HEK293 (cell line): ENCODE measurements around the gene AGRN.

ENCODE experiments used
- CTCF ChIA-PET: fragments of 350-600 bp; formaldehyde crosslinking; extraction: SDS; loops from one replicate; lab custom pipeline; 2021; ENCODE audit warnings: antibody characterized with exemption; lab: Yijun Ruan, JAX
- POLR2A ChIA-PET: fragments of 300-600 bp; formaldehyde crosslinking; extraction: SDS; loops from one replicate; lab custom pipeline; 2020; ENCODE audit warnings: antibody characterized with exemption, inconsistent platforms; lab: Yijun Ruan, JAX
- H3K27ac ChIP-seq: fragments of 200-500 bp; sonication (Bioruptor generic); 2 replicates; pipeline ENCODE4 v1.5.1; 2014; ENCODE audit warnings: low read depth, low read length, control low read depth, inconsistent platforms; ENCODE audit errors: extremely low read depth
- H3K36me3 ChIP-seq, 2 experiments: fragments of 200-500 bp in 1 of 2; sonication (Bioruptor generic) in 1 of 2; 1 replicate in 1 of 2; 2 replicates in 1 of 2; pipeline ENCODE4 v1.5.1; 2014 to 2017; ENCODE audit warnings: inconsistent platforms in 2 of 2, low read length in 2 of 2; ENCODE audit not compliant: control insufficient read depth in 2 of 2, insufficient read depth in 1 of 2
- H3K4me1 ChIP-seq: fragments of 200-500 bp; sonication (Bioruptor generic); 2 replicates; pipeline ENCODE4 v1.5.1; 2014; ENCODE audit warnings: mild to moderate bottlenecking, low read length, inconsistent platforms; ENCODE audit not compliant: control insufficient read depth, insufficient read depth
- H3K4me3 ChIP-seq: 2 replicates; pipeline ENCODE4 v1.5.1; 2011; ENCODE audit warnings: low read depth, mild to moderate bottlenecking, control low read depth, low read length, moderate library complexity
- H3K9me3 ChIP-seq: fragments of 200-500 bp; sonication (Bioruptor generic); 2 replicates; pipeline ENCODE4 v1.5.1; 2014; ENCODE audit warnings: low read depth, low read length, inconsistent platforms; ENCODE audit not compliant: control insufficient read depth, insufficient read depth
- EGR2 ChIP-seq: fragments of 450-650 bp; formaldehyde crosslinking; IDR thresholded peaks from 2 replicates; pipeline ENCODE4 v1.5.1; 2016; ENCODE audit warnings: low read depth, missing biosample characterization, missing genetic modification characterization
- GLI4 ChIP-seq: fragments of 450-650 bp; formaldehyde crosslinking; IDR thresholded peaks from 2 replicates; pipeline ENCODE4 v1.5.1; 2016; ENCODE audit warnings: missing biosample characterization, missing genetic modification characterization
- GLIS2 ChIP-seq: fragments of 450-650 bp; formaldehyde crosslinking; IDR thresholded peaks from 2 replicates; pipeline ENCODE4 v1.5.1; 2016; ENCODE audit warnings: missing biosample characterization, missing genetic modification characterization
- HOXC10 ChIP-seq: sonication (generic); formaldehyde crosslinking; IDR thresholded peaks from 2 replicates; pipeline ENCODE4 v1.8.1; 2023; ENCODE audit warnings: mild to moderate bottlenecking, missing genetic modification reagents
- ZBTB21 ChIP-seq: fragments of 450-650 bp; formaldehyde crosslinking; IDR thresholded peaks from 2 replicates; pipeline ENCODE4 v1.5.1; 2017; ENCODE audit warnings: missing biosample characterization, missing genetic modification characterization
- ZFHX2 ChIP-seq: fragments of 450-650 bp; formaldehyde crosslinking; conservative IDR thresholded peaks from 2 replicates; pipeline ENCODE4 v1.5.1; 2016; ENCODE audit warnings: missing biosample characterization, missing genetic modification characterization
- ZNF155 ChIP-seq: fragments of 450-650 bp; formaldehyde crosslinking; IDR thresholded peaks from 2 replicates; pipeline ENCODE4 v1.5.1; 2016; ENCODE audit warnings: missing biosample characterization, missing genetic modification characterization
- ZNF521 ChIP-seq: fragments of 450-650 bp; formaldehyde crosslinking; IDR thresholded peaks from 2 replicates; pipeline ENCODE4 v1.5.1; 2017; ENCODE audit warnings: missing biosample characterization, mild to moderate bottlenecking, missing genetic modification characterization
- ZNF530 ChIP-seq: fragments of 450-650 bp; formaldehyde crosslinking; IDR thresholded peaks from 2 replicates; pipeline ENCODE4 v1.5.1; 2016; ENCODE audit warnings: low read depth, missing biosample characterization, missing genetic modification characterization
- ZNF544 ChIP-seq: fragments of 450-650 bp; formaldehyde crosslinking; IDR thresholded peaks from 2 replicates; pipeline ENCODE4 v1.5.0; 2017; ENCODE audit warnings: missing biosample characterization, missing genetic modification characterization
- TF ChIP-seq, protein P1 (sequence below): fragments of 450-650 bp; formaldehyde crosslinking; IDR thresholded peaks from 2 replicates; pipeline ENCODE4 v1.5.1; 2016; ENCODE audit warnings: missing biosample characterization, missing genetic modification characterization
- TF ChIP-seq, protein P2 (sequence below): fragments of 450-650 bp; formaldehyde crosslinking; IDR thresholded peaks from 2 replicates; pipeline ENCODE4 v1.5.1; 2016; ENCODE audit warnings: missing biosample characterization, missing genetic modification characterization

The AGRN gene

DNA sequence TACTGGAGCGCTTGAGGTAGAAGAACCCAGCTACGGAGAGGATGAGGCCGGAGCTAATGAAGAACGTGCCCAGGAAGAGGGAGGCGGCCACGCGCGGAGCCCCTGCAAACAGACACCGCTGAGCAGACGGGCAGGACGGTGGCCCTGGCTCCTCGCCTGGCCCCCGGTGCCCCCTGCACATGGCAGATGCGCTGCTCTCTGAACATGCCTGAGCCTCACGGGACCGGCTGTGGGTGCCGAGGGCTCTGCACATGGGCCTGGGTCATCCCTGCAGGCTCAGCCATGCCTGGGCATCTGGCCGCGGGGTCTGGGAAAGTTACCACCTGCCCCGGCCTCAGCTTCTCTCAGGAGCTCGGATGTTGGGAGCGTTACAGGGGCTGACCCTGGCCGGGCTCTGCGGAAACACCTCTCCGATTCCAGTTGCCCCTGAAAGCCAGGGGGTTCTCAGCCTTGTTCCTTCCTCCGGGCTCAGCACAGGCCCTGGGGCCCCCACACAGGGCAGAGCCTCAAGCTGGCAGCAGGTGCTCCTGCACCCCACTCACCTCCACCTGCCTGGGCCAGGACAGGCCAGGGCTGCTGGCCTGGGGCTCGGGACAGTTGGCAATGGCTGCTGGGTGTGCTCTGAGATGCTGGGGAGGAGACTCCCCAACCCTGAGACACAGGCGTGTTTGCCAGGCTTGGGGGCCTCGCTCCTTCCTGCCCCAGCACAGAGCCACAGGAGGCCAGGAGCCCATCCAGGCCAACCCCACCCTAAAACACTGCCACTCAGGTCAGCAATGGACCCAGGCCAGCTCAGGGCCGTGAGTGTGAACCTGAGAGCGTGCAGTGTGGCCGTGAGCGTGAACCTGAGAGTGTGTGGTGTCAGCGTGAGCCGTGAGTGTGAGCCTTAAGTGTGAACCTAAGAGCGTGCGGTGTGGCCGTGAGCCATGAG is 66.3 kb downstream of the AGRN start:
- POLR2A ChIA-PET: no interaction called here
- no peaks in the 10 kb centered on the region for H3K4me1 ChIP-seq

DNA sequence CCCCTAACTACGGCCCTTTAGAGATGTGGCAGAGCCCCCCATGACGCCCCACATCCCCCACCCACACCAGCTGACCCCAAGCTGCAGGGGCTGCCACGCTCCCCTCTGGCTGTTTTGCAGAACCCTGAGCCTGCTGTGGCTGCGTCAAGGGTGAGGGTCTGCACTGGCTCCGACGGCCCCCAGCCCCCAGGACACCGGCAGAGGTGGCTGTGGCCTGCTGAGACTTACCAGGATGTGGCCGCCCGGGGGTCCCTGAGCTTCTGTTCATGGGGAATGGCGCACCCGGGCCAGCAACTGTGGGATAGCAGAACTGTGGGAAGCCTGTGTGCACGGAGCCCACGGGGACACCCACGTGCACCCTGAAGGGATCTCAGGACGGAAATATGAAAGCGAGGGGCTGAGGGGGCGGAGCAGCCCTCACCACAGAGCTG is 67.0 kb downstream of the AGRN start:
- no peak overlapping the region for H3K27ac ChIP-seq
- ChIA-PET CTCF (no interaction called here), POLR2A (no interaction called here)
- no peaks in the 10 kb centered on the region for H3K9me3 ChIP-seq
- H3K4me3 ChIP-seq: no peak overlapping the region
- no peaks in the 10 kb centered on the region for H3K4me1 ChIP-seq
- TF ChIP-seq ZNF155 (no peak), ZFHX2 (tag by site-specific recombination) (peak; percentile 78), EGR2 (tag by site-specific recombination) (peak; percentile 75)
- H3K36me3 ChIP-seq: peaks cover 0 to 5% of the 10 kb centered on the region in 2 experiments; a peak in 1 of 3 replicates

More for the DNA sequence above, 66.3 kb downstream of the AGRN start:
- Histone ChIP-seq H3K4me3 (no peak overlapping the region), H3K9me3 (no peaks in the 10 kb centered on the region)
- CTCF ChIA-PET: interaction anchor here (1.3 kb wide), 1 partner anchor 22 kb away, joined by 5 read pairs; no protein-coding TSS in a partner anchor
- no peak for TF ChIP-seq GLI4 (tag by site-specific recombination)
- TF ChIP-seq, protein P1, sequence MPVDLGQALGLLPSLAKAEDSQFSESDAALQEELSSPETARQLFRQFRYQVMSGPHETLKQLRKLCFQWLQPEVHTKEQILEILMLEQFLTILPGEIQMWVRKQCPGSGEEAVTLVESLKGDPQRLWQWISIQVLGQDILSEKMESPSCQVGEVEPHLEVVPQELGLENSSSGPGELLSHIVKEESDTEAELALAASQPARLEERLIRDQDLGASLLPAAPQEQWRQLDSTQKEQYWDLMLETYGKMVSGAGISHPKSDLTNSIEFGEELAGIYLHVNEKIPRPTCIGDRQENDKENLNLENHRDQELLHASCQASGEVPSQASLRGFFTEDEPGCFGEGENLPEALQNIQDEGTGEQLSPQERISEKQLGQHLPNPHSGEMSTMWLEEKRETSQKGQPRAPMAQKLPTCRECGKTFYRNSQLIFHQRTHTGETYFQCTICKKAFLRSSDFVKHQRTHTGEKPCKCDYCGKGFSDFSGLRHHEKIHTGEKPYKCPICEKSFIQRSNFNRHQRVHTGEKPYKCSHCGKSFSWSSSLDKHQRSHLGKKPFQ (tag by site-specific recombination): peak; percentile 96
- TF ChIP-seq, all 188 proteins: peak for 1
- Histone ChIP-seq H3K36me3 (peaks cover 0 to 5% of the 10 kb centered on the region in 2 experiments; a peak in 1 of 3 replicates), H3K27ac (no peak overlapping the region)

DNA sequence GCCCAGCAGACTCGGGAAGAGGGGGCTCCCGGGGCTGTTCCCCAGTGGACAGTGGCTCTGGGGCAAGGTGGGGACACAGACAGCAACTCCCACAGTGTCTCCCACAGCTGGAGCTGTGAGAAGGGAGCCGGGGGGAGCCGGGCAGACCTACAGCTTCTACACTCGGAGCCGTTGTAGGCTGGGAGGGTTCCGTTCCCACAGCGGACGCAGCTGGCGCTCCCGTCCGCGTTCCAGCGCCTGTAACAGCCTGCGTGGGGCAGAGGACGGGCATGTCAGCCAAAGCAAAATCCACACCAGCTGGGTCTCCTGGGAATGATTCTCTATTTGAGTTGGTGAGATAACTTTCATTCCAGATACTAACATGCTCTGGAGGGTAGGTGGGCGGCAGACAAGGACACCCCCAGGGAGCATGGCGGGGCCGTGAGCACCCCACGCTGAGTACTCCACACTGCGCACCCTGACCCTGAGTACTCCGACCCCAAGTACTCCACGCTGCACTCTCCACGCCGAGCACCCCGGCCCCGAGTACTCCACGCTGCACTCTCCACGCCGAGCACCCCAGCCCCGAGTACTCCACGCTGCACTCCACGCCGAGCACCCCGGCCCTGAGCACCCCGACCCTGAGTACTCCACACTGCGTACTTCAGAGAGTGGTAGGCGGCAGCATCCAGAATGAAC is 67.6 kb downstream of the AGRN start:
- H3K9me3 ChIP-seq: no peaks in the 10 kb centered on the region
- CTCF ChIA-PET: no interaction called here
- H3K4me3 ChIP-seq: no peak overlapping the region
- H3K4me1 ChIP-seq: no peaks in the 10 kb centered on the region
- peaks cover 0 to 5% of the 10 kb centered on the region in 2 experiments; a peak in 1 of 3 replicates for H3K36me3 ChIP-seq
- TF ChIP-seq ZNF530 (no peak), ZNF544 (no peak), HOXC10 (no peak), ZNF521 (tag by site-specific recombination) (no peak), ZBTB21 (tag by site-specific recombination) (no peak), GLIS2 (tag by site-specific recombination) (no peak)
- TF ChIP-seq, protein P2, sequence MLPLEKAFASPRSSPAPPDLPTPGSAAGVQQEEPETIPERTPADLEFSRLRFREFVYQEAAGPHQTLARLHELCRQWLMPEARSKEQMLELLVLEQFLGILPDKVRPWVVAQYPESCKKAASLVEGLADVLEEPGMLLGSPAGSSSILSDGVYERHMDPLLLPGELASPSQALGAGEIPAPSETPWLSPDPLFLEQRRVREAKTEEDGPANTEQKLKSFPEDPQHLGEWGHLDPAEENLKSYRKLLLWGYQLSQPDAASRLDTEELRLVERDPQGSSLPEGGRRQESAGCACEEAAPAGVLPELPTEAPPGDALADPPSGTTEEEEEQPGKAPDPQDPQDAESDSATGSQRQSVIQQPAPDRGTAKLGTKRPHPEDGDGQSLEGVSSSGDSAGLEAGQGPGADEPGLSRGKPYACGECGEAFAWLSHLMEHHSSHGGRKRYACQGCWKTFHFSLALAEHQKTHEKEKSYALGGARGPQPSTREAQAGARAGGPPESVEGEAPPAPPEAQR (tag by site-specific recombination): no peak
- H3K27ac ChIP-seq: no peak overlapping the region
- POLR2A ChIA-PET: no interaction called here
